WTC11 (cell line): ENCODE results near the gene CYP46A1. TPM values are rescaled to one million over a fixed set of nuclear protein-coding genes. Genes with fewer than 3 reads are reported as not detected.

Source experiments
- ATAC-seq: fragments of 200-7000 bp; cut with Tn5 transposase; 2 replicates; pipeline ENCODE4 v1.10.0; 2021; ENCODE audit warnings: mild to moderate bottlenecking, moderate library complexity
- CTCF ChIA-PET: fragments of 300-600 bp; sonication (Branson Sonifier 250); formaldehyde crosslinking; loops from one replicate; lab custom pipeline; 2021; ENCODE audit warnings: antibody characterized with exemption; lab: Charles Lee
- POLR2A ChIA-PET: fragments of 350-600 bp; sonication (Branson Sonifier 250); formaldehyde crosslinking; loops from one replicate; lab custom pipeline; 2021; ENCODE audit warnings: antibody characterized with exemption; lab: Charles Lee
- DNase-seq: peaks from one replicate; pipeline ENCODE4 v3.0.0; 2021; ENCODE audit warnings: low spot score
- H3K27ac Mint-ChIP-seq: 2 replicates; pipeline ENCODE4 v1.8.0; 2021; ENCODE audit warnings: mixed read lengths
- H3K27me3 Mint-ChIP-seq: 2 replicates; pipeline ENCODE4 v1.8.0; 2021; ENCODE audit warnings: low read depth, mild to moderate bottlenecking, moderate library complexity, mixed read lengths
- H3K36me3 Mint-ChIP-seq: 2 replicates; pipeline ENCODE4 v1.8.0; 2021; ENCODE audit warnings: mixed read lengths
- H3K4me1 Mint-ChIP-seq: 2 replicates; pipeline ENCODE4 v1.8.0; 2022; ENCODE audit warnings: mixed read lengths
- H3K4me3 Mint-ChIP-seq: 2 replicates; pipeline ENCODE4 v1.8.0; 2021; ENCODE audit warnings: mild to moderate bottlenecking, moderate library complexity, mixed read lengths
- H3K9me3 Mint-ChIP-seq: 2 replicates; pipeline ENCODE4 v1.8.0; 2021; ENCODE audit warnings: mixed read lengths
- CBFB ChIP-seq: sonication (generic); formaldehyde crosslinking; IDR thresholded peaks from 2 replicates; pipeline ENCODE4 v1.8.1; 2022; ENCODE audit warnings: mild to moderate bottlenecking, low read depth, missing genetic modification reagents
- FOXJ3 ChIP-seq: sonication (generic); formaldehyde crosslinking; IDR thresholded peaks from 2 replicates; pipeline ENCODE4 v1.9.0; 2021; ENCODE audit warnings: missing genetic modification reagents, mild to moderate bottlenecking, borderline replicate concordance
- FOXP1 ChIP-seq: sonication (generic); formaldehyde crosslinking; IDR thresholded peaks from 2 replicates; pipeline ENCODE4 v1.8.0; 2022; ENCODE audit warnings: missing genetic modification reagents, mild to moderate bottlenecking, moderate library complexity, borderline replicate concordance
- GABPB1 ChIP-seq: sonication (generic); formaldehyde crosslinking; IDR thresholded peaks from 2 replicates; pipeline ENCODE4 v1.8.1; 2023; ENCODE audit warnings: mild to moderate bottlenecking, missing genetic modification reagents
- JAZF1 ChIP-seq: fragments of 250-450 bp; sonication (Bioruptor Pico); IDR thresholded peaks from 2 replicates; pipeline ENCODE4 v1.9.0; 2021; ENCODE audit warnings: moderate library complexity, mild to moderate bottlenecking, inconsistent platforms
- NFYB ChIP-seq: sonication (generic); formaldehyde crosslinking; conservative IDR thresholded peaks from 2 replicates; pipeline ENCODE4 v1.8.0; 2022; ENCODE audit warnings: low read depth, missing genetic modification reagents
- PRRX2 ChIP-seq: fragments of 250-450 bp; sonication (Bioruptor Pico); IDR thresholded peaks from 2 replicates; pipeline ENCODE4 v1.8.0; 2021; ENCODE audit warnings: mild to moderate bottlenecking
- SMAD3 ChIP-seq: sonication (generic); formaldehyde crosslinking; IDR thresholded peaks from 2 replicates; pipeline ENCODE4 v1.8.0; 2022; ENCODE audit warnings: missing genetic modification reagents, mild to moderate bottlenecking, borderline replicate concordance
- TEAD1 ChIP-seq: sonication (generic); formaldehyde crosslinking; IDR thresholded peaks from 2 replicates; pipeline ENCODE4 v1.8.0; 2022; ENCODE audit warnings: mild to moderate bottlenecking, missing genetic modification reagents
- ZNF232 ChIP-seq: sonication (generic); formaldehyde crosslinking; IDR thresholded peaks from 2 replicates; pipeline ENCODE4 v1.8.0; 2022; ENCODE audit warnings: mild to moderate bottlenecking, missing genetic modification reagents
- total RNA-seq: library from RNA; stranded (reverse); gene quantifications from 3 replicates; pipeline ENCODE4 v1.2.3, GENCODE V29; 2021
- TF ChIP-seq, protein P1 (sequence below): fragments of 200-600 bp; IDR thresholded peaks from 2 replicates; pipeline ENCODE4 v1.8.0; 2022; ENCODE audit warnings: antibody characterized with exemption
- TF ChIP-seq, protein P2 (sequence below): sonication (generic); formaldehyde crosslinking; IDR thresholded peaks from 2 replicates; pipeline ENCODE4 v1.8.1; 2023; ENCODE audit warnings: mild to moderate bottlenecking, moderate library complexity, missing genetic modification reagents
- TF ChIP-seq, protein P3 (sequence below): sonication (generic); formaldehyde crosslinking; IDR thresholded peaks from 2 replicates; pipeline ENCODE4 v1.8.0; 2022; ENCODE audit warnings: mild to moderate bottlenecking, missing genetic modification reagents
- TF ChIP-seq, protein P4 (sequence below): fragments of 250-450 bp; sonication (Bioruptor Pico); IDR thresholded peaks from 2 replicates; pipeline ENCODE4 v1.8.0; 2021; ENCODE audit warnings: mild to moderate bottlenecking
- TF ChIP-seq, protein P5 (sequence below): fragments of 250-450 bp; sonication (Bioruptor Pico); IDR thresholded peaks from 2 replicates; pipeline ENCODE4 v1.9.0; 2021; ENCODE audit warnings: mild to moderate bottlenecking
- TF ChIP-seq, protein P6 (sequence below): sonication (generic); formaldehyde crosslinking; IDR thresholded peaks from 2 replicates; pipeline ENCODE4 v1.8.0; 2023; ENCODE audit warnings: mild to moderate bottlenecking, missing genetic modification reagents

Gene CYP46A1
- total RNA-seq, 1 experiment from 2014 or later: 0.77 TPM

DNA sequence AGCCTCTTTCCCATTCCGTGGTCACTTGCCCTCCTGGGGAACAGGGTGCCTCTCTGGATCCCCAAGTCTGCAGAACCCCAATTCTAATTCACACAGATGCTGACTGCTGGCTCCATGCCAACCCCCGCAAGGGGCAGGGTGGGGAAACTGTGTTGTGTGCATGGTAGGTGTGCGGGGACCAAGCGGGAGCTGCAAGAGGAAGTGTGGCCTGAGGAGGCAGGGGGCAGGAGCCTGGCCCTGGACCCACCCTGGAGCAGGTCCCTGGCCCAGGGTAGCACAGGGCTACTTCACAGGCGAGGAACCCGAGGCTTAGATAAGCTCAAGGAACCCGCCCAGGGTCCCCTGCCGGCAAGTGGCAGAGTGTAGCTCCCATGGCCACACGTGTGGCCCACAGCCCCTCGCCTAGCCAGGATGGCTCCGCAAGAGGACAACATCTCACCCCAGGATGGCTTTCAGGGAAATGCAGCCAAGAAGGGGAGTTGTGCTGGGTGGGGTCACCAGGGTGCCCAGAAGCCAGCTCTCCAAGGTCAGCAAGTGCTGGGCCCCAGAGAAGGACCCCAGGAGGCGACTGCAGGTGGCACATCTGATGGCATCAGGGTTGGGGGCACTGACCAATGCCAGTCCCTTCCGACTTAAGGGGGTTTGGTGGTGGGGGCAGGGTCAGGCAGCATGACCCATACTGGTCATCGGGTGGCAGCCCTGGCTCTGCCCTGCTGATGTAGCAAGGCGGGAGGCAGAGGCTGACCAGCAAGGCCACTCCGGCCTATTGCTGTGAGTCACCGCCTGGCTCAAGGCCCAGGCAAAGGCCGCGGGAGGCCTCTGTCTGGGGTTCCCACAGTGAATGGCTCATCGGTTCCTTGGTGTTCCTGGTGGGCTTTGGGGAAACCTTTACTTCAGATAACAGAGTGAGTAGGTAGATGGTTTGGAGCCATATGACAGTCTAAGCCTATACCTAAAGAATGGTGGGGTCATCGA, 71.8 kb downstream of the CYP46A1 start (continued):
- TF ChIP-seq, protein P1, sequence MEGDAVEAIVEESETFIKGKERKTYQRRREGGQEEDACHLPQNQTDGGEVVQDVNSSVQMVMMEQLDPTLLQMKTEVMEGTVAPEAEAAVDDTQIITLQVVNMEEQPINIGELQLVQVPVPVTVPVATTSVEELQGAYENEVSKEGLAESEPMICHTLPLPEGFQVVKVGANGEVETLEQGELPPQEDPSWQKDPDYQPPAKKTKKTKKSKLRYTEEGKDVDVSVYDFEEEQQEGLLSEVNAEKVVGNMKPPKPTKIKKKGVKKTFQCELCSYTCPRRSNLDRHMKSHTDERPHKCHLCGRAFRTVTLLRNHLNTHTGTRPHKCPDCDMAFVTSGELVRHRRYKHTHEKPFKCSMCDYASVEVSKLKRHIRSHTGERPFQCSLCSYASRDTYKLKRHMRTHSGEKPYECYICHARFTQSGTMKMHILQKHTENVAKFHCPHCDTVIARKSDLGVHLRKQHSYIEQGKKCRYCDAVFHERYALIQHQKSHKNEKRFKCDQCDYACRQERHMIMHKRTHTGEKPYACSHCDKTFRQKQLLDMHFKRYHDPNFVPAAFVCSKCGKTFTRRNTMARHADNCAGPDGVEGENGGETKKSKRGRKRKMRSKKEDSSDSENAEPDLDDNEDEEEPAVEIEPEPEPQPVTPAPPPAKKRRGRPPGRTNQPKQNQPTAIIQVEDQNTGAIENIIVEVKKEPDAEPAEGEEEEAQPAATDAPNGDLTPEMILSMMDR: no peak
- TF ChIP-seq ZNF232 (no peak), PRRX2 (CRISPR knock-in tag) (no peak), NFYB (CRISPR knock-in tag) (no peak), FOXP1 (CRISPR knock-in tag) (no peak), FOXJ3 (CRISPR knock-in tag) (no peak), JAZF1 (CRISPR knock-in tag) (no peak), CBFB (CRISPR knock-in tag) (no peak)
- TF ChIP-seq, protein P2, sequence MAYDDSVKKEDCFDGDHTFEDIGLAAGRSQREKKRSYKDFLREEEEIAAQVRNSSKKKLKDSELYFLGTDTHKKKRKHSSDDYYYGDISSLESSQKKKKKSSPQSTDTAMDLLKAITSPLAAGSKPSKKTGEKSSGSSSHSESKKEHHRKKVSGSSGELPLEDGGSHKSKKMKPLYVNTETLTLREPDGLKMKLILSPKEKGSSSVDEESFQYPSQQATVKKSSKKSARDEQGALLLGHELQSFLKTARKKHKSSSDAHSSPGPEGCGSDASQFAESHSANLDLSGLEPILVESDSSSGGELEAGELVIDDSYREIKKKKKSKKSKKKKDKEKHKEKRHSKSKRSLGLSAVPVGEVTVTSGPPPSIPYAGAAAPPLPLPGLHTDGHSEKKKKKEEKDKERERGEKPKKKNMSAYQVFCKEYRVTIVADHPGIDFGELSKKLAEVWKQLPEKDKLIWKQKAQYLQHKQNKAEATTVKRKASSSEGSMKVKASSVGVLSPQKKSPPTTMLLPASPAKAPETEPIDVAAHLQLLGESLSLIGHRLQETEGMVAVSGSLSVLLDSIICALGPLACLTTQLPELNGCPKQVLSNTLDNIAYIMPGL: no peak
- TF ChIP-seq, all 79 proteins: peak for 0

DNA sequence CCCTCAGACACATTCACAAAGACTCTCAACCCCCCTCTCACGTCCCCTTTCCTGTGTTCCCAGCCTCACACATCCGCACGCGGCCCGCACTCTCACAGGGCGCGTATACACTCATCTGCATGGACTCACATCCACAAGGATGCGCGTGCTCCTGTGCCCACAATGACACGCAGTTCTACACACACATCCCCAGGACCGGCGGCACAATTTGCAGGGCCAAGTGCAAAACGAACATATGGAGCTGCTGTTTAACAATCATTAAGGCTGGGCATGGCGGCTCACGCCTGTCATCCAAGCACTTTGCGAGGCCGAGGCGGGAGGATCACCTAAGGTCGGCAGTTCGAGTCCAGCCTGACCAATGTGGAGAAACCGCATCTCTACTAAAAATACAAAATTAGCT, 72.7 kb downstream of the CYP46A1 start:
- ChIA-PET POLR2A (no interaction called here), CTCF (no interaction called here)
- ATAC-seq: no peak
- H3K4me1 Mint-ChIP-seq: peaks cover 31% of the 10 kb centered on the region
- H3K27me3 Mint-ChIP-seq: no peaks in the 10 kb centered on the region
- no peaks in the 10 kb centered on the region for H3K36me3 Mint-ChIP-seq
- peak overlapping the region; percentile 9; the same call in 1 of the 2 replicates for H3K27ac Mint-ChIP-seq
- TF ChIP-seq, protein P3, sequence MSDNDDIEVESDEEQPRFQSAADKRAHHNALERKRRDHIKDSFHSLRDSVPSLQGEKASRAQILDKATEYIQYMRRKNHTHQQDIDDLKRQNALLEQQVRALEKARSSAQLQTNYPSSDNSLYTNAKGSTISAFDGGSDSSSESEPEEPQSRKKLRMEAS (CRISPR knock-in tag): no peak
- TF ChIP-seq, all 79 proteins: peak for 0
- no peak overlapping the region for H3K4me3 Mint-ChIP-seq
- no peak for DNase-seq
- H3K9me3 Mint-ChIP-seq: no peaks in the 10 kb centered on the region

DNA sequence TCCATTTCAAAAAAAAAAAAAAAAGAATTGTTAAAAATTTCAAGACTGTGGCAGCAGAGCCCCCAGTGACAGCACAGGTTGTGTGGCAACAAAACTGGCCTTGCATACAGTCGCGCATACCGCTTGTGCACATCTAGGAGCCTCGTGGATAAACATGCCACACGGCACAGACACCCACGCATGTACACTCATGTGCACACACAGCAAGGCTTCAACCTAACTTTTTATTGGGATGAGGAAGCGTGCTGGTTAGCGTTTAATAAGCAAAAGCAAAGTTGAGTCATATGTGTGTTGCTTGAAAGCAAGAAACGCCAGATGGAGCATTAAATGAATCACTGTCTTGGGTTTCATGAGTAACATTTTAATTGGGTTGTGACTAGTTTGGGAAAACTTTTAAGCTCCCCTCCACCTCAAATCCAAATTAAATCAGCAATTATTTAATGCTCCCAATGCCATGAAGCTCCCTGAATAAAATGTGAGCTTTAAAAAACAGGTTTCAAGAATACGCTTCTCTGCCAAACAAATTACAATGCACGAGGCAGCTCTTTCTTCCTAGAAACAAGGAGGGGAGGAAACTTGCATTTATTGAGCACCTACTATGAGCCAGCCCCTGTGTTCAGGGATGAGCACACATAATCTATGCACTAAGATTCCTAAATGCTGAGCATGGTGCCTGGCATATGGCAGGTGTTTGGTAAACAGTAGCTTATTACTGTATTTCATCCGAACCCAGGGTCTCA, 73.4 kb downstream of the CYP46A1 start:
- Mint-ChIP-seq H3K9me3 (no peaks in the 10 kb centered on the region), H3K27me3 (no peaks in the 10 kb centered on the region), H3K4me3 (no peak overlapping the region), H3K4me1 (peaks cover 31% of the 10 kb centered on the region), H3K27ac (no peak overlapping the region), H3K36me3 (no peaks in the 10 kb centered on the region)
- no peak for DNase-seq
- ChIA-PET POLR2A (no interaction called here), CTCF (interaction anchor here (0.9 to 4.5 kb wide), 3 partner anchors 27 to 214 kb away, joined by 3 to 21 read pairs (median 3); no protein-coding TSS in a partner anchor)
- ATAC-seq: no peak
- TF ChIP-seq PRRX2 (CRISPR knock-in tag) (no peak), GABPB1 (CRISPR knock-in tag) (no peak), SMAD3 (CRISPR knock-in tag) (no peak), TEAD1 (CRISPR knock-in tag) (no peak)
- TF ChIP-seq, protein P4, sequence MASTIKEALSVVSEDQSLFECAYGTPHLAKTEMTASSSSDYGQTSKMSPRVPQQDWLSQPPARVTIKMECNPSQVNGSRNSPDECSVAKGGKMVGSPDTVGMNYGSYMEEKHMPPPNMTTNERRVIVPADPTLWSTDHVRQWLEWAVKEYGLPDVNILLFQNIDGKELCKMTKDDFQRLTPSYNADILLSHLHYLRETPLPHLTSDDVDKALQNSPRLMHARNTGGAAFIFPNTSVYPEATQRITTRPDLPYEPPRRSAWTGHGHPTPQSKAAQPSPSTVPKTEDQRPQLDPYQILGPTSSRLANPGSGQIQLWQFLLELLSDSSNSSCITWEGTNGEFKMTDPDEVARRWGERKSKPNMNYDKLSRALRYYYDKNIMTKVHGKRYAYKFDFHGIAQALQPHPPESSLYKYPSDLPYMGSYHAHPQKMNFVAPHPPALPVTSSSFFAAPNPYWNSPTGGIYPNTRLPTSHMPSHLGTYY (CRISPR knock-in tag): no peak
- TF ChIP-seq, protein P5, sequence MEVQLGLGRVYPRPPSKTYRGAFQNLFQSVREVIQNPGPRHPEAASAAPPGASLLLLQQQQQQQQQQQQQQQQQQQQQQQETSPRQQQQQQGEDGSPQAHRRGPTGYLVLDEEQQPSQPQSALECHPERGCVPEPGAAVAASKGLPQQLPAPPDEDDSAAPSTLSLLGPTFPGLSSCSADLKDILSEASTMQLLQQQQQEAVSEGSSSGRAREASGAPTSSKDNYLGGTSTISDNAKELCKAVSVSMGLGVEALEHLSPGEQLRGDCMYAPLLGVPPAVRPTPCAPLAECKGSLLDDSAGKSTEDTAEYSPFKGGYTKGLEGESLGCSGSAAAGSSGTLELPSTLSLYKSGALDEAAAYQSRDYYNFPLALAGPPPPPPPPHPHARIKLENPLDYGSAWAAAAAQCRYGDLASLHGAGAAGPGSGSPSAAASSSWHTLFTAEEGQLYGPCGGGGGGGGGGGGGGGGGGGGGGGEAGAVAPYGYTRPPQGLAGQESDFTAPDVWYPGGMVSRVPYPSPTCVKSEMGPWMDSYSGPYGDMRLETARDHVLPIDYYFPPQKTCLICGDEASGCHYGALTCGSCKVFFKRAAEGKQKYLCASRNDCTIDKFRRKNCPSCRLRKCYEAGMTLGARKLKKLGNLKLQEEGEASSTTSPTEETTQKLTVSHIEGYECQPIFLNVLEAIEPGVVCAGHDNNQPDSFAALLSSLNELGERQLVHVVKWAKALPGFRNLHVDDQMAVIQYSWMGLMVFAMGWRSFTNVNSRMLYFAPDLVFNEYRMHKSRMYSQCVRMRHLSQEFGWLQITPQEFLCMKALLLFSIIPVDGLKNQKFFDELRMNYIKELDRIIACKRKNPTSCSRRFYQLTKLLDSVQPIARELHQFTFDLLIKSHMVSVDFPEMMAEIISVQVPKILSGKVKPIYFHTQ (CRISPR knock-in tag): no peak
- TF ChIP-seq, protein P2: no peak
- TF ChIP-seq, protein P6, sequence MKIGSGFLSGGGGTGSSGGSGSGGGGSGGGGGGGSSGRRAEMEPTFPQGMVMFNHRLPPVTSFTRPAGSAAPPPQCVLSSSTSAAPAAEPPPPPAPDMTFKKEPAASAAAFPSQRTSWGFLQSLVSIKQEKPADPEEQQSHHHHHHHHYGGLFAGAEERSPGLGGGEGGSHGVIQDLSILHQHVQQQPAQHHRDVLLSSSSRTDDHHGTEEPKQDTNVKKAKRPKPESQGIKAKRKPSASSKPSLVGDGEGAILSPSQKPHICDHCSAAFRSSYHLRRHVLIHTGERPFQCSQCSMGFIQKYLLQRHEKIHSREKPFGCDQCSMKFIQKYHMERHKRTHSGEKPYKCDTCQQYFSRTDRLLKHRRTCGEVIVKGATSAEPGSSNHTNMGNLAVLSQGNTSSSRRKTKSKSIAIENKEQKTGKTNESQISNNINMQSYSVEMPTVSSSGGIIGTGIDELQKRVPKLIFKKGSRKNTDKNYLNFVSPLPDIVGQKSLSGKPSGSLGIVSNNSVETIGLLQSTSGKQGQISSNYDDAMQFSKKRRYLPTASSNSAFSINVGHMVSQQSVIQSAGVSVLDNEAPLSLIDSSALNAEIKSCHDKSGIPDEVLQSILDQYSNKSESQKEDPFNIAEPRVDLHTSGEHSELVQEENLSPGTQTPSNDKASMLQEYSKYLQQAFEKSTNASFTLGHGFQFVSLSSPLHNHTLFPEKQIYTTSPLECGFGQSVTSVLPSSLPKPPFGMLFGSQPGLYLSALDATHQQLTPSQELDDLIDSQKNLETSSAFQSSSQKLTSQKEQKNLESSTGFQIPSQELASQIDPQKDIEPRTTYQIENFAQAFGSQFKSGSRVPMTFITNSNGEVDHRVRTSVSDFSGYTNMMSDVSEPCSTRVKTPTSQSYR (CRISPR knock-in tag): no peak
- TF ChIP-seq, protein P3 (CRISPR knock-in tag): no peak
